ENCODE measurements around the gene FIBP. TPM values are rescaled to one million over a fixed set of nuclear protein-coding genes. Genes with fewer than 3 reads are reported as not detected.

Gene FIBP
- total and polyA plus RNA-seq, 5 donors from 2014 or later: 29.8 to 81.7 (median 72.1) TPM

DNA sequence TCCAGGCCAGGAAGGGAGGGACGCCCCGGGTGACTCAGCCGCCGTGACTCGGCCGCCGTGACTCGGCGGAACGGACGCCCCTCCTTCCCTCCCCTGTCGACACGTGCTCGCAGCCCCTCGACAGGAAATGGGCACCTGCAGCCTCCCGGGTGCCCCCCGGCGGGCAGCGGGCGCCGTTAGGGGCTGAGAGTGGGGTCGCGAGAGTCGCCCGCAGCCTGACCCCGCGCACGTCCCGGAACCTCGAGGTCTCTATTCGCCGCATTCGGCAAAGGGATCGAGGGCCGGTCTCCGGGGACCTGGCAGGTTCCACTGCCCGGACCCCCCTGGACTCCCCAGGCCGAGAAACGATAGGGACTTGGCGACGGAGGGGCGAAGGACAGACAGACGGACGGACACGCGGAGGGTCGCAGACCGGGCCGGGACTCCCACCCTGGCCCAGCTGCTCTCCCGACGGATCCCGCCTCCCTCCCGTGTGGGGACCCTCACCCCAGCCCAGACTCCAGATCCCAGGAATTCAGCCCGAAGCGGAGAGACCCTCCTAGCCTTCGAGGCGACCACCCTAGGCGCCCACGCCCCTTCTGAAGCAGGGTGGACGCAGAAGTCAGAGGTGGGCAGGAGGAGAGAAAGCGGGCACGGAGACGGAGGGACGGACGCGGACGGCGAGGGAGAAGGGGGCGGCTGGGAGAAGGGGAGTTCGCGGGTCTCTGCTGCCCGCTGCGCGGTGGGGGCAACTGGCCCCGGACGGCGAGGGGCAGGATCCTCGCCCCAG lies 11.3 kb upstream of the FIBP start:
- peaks cover 3% of the 10 kb centered on the region for H3K27me3 ChIP-seq (ENCODE audit: control insufficient read depth, insufficient read depth, low read length)
- H3K4me3 ChIP-seq (ENCODE audit: low read depth, low read length): no peak overlapping the region
- no peak overlapping the region for H3K27ac Mint-ChIP-seq
- H3K36me3 Mint-ChIP-seq: no peaks in the 10 kb centered on the region
- H3K9me3 Mint-ChIP-seq: peaks cover 0 to 2% (median 0%) of the 10 kb centered on the region in 7 donors
- peaks cover 22% of the 10 kb centered on the region for H3K4me1 ChIP-seq (ENCODE audit: control insufficient read depth, insufficient read depth, low read length, poor library complexity, severe bottlenecking)
- H3K36me3 ChIP-seq (ENCODE audit: control insufficient read depth, insufficient read depth, low read length): no peaks in the 10 kb centered on the region
- peaks cover 0 to 19% (median 5%) of the 10 kb centered on the region in 4 donors for H3K4me1 Mint-ChIP-seq
- no peaks in the 10 kb centered on the region for H3K9me3 ChIP-seq (ENCODE audit: control insufficient read depth in 2 of 2, low read length in 2 of 2)
- peak overlapping the region; percentile 33 for H3K27ac ChIP-seq (ENCODE audit: insufficient read depth, low read length, poor library complexity, severe bottlenecking)
- peaks cover 29% of the 10 kb centered on the region for H3K27me3 Mint-ChIP-seq
- H3K4me3 Mint-ChIP-seq: peak overlapping the region in 2 of 4 donors; percentile 32 to 71
- DNase-seq (peak in 2 of 3 donors; percentile 51 to 63), ATAC-seq (ENCODE audit: low read depth in 2 of 2) (no peak)

DNA sequence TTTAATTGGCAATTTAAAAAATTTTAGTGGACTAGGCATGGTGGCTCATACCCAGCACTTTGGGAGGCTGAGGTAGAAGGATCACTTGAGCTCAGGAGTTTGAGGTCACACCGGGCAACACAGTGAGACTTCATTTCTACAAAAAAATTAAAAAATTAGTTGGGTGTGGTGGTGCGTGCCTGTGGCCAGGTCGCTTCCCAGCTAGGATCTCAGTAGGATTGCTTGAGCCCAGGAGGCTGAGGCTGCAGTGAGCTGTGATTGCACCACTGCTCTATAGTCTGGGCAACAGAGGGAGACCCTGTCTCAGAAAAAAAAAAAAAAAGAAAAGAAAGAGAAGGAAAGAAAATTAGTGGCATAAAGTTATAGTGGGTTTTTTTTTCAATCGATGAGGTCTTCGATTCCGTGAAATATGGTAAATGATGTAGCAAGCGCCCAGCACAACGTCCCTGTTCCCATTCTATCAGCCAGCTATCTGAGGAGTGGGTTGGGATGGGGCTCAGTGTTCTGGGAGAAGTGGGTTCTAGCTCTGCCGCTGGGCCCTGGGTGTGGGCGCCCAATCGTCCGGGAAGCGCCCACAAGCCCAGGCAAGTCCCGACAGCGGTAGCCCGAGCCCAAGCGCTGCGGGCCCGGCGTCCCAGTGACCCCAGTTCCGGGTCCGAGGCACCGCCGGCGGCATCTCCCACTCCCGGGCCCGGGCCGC lies 10.5 kb upstream of the FIBP start:
- Histone ChIP-seq H3K36me3 (ENCODE audit: control insufficient read depth, insufficient read depth, low read length) (no peaks in the 10 kb centered on the region), H3K9me3 (ENCODE audit: control insufficient read depth in 2 of 2, low read length in 2 of 2) (no peaks in the 10 kb centered on the region), H3K4me1 (ENCODE audit: control insufficient read depth, insufficient read depth, low read length, poor library complexity, severe bottlenecking) (peaks cover 29% of the 10 kb centered on the region), H3K27ac (ENCODE audit: insufficient read depth, low read length, poor library complexity, severe bottlenecking) (no peak overlapping the region), H3K4me3 (ENCODE audit: low read depth, low read length) (no peak overlapping the region), H3K27me3 (ENCODE audit: control insufficient read depth, insufficient read depth, low read length) (peaks cover 3% of the 10 kb centered on the region)
- Mint-ChIP-seq H3K36me3 (no peaks in the 10 kb centered on the region), H3K4me1 (peaks cover 0 to 26% (median 10%) of the 10 kb centered on the region in 4 donors), H3K4me3 (peak overlapping the region; percentile 67 to 93 (median 73)), H3K27me3 (peaks cover 26% of the 10 kb centered on the region), H3K9me3 (peaks cover 0 to 2% (median 0%) of the 10 kb centered on the region in 7 donors), H3K27ac (no peak overlapping the region)
- ATAC-seq (ENCODE audit: low read depth in 2 of 2) (no peak), DNase-seq (no peak)

- ATAC-seq (ENCODE audit: low read depth in 2 of 2): no peak
- no peak for DNase-seq
- Mint-ChIP-seq H3K4me3 (peak overlapping the region in 1 of 4 donors; percentile 73), H3K9me3 (peaks cover 0 to 2% (median 0%) of the 10 kb centered on the region in 7 donors), H3K27ac (peak overlapping the region in 1 of 3 donors; percentile 48), H3K36me3 (no peaks in the 10 kb centered on the region), H3K27me3 (peaks cover 14% of the 10 kb centered on the region), H3K4me1 (peaks cover 0 to 42% (median 22%) of the 10 kb centered on the region in 4 donors)
- no peaks in the 10 kb centered on the region for H3K27me3 ChIP-seq (ENCODE audit: control insufficient read depth, insufficient read depth, low read length)
- H3K4me3 ChIP-seq (ENCODE audit: low read depth, low read length): no peak overlapping the region
- peaks cover 46% of the 10 kb centered on the region for H3K4me1 ChIP-seq (ENCODE audit: control insufficient read depth, insufficient read depth, low read length, poor library complexity, severe bottlenecking)
- H3K36me3 ChIP-seq (ENCODE audit: control insufficient read depth, insufficient read depth, low read length): no peaks in the 10 kb centered on the region
- no peaks in the 10 kb centered on the region for H3K9me3 ChIP-seq (ENCODE audit: control insufficient read depth in 2 of 2, low read length in 2 of 2)
- H3K27ac ChIP-seq (ENCODE audit: insufficient read depth, low read length, poor library complexity, severe bottlenecking): no peak overlapping the region
These were observed 8.8 kb upstream of the FIBP start for GRCh38 chr11:65897020-65897471.

DNA sequence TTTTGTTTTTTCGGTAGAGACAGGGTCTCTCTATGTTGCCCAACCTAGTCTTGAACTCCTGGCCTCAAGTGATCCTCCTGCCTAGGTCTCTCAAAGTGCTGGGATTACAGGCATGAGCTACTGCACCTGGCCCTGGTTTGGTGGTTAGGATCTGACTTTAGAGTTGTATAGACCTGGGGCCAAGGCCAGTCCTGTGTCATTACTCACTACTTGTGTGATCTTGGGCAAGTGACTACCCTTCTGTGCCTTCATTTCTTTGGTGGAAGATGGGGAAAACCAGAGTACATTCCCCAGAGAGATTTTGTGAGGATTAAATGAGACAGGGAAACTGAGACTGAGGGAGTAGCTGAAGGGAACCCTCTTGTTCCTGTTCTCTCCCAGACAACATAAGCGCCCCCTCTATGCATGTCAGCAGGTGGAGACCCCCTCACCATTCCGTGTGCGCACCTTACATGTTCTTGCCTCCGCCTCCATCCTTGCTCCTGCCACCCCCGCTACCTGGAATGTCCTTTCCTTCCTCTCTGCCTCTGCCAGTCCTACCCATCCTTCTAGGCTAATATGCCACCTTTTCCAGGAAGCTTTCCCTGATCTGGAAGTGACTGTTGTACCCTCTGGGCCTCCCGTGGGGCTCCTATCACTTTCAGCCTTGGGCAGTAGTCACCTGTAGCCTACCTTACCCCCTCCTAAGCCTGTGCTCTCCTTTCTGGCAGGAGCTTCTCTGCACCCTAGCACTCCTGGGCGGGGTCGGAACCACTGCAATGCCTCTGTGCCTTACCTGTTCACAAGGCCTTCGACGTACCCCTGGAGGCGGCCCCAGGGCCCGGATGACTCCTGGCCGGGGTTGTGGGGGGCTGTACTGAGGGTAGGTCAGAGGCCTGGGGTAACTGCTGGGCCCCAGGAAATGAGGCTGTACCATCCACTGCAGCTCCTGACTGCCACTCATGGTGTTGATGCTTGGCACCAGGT lies 8.0 kb upstream of the FIBP start:
- Mint-ChIP-seq H3K36me3 (no peaks in the 10 kb centered on the region), H3K9me3 (peaks cover 0 to 2% (median 0%) of the 10 kb centered on the region in 7 donors), H3K27ac (peak overlapping the region in 1 of 3 donors; percentile 9), H3K4me1 (peaks cover 0 to 46% (median 24%) of the 10 kb centered on the region in 4 donors), H3K27me3 (peaks cover 11% of the 10 kb centered on the region), H3K4me3 (peak overlapping the region in 3 of 4 donors; percentile 22 to 76 (median 73))
- DNase-seq (no peak), ATAC-seq (ENCODE audit: low read depth in 2 of 2) (no peak)
- Histone ChIP-seq H3K27me3 (ENCODE audit: control insufficient read depth, insufficient read depth, low read length) (no peaks in the 10 kb centered on the region), H3K4me1 (ENCODE audit: control insufficient read depth, insufficient read depth, low read length, poor library complexity, severe bottlenecking) (peaks cover 54% of the 10 kb centered on the region), H3K9me3 (ENCODE audit: control insufficient read depth in 2 of 2, low read length in 2 of 2) (no peaks in the 10 kb centered on the region), H3K4me3 (ENCODE audit: low read depth, low read length) (no peak overlapping the region), H3K27ac (ENCODE audit: insufficient read depth, low read length, poor library complexity, severe bottlenecking) (no peak overlapping the region), H3K36me3 (ENCODE audit: control insufficient read depth, insufficient read depth, low read length) (no peaks in the 10 kb centered on the region)

DNA sequence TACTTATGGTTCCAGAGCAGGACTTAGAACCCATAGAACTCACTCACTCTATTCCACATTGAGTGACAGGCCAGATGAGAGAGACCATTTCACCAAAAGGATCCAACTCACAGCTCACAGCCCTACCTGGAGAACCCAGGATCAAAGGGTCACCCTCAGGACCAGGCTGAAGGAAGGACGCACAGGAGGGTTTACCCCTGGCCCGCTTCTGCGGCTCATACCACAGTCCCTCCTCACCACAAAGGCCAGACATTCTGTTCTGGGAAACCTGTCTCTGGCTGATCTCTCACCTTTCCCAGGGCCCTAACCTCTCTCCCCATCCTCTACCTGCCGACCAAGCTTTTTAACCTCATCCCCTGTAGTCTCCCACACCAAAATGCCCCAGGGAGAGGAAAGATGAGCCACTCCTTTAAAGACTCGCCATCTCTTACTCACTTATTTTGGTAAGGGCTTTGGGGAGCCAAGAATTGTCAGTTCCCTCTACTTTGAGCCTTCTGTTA lies 7.3 kb upstream of the FIBP start:
- Mint-ChIP-seq H3K9me3 (peaks cover 0 to 2% (median 0%) of the 10 kb centered on the region in 7 donors), H3K36me3 (no peaks in the 10 kb centered on the region), H3K4me1 (peaks cover 0 to 41% (median 21%) of the 10 kb centered on the region in 4 donors), H3K27ac (peak overlapping the region in 1 of 3 donors; percentile 9), H3K4me3 (peak overlapping the region in 3 of 4 donors; percentile 24 to 62 (median 58)), H3K27me3 (peaks cover 8% of the 10 kb centered on the region)
- Histone ChIP-seq H3K4me1 (ENCODE audit: control insufficient read depth, insufficient read depth, low read length, poor library complexity, severe bottlenecking) (peaks cover 57% of the 10 kb centered on the region), H3K9me3 (ENCODE audit: control insufficient read depth in 2 of 2, low read length in 2 of 2) (no peaks in the 10 kb centered on the region), H3K27me3 (ENCODE audit: control insufficient read depth, insufficient read depth, low read length) (no peaks in the 10 kb centered on the region), H3K27ac (ENCODE audit: insufficient read depth, low read length, poor library complexity, severe bottlenecking) (no peak overlapping the region), H3K4me3 (ENCODE audit: low read depth, low read length) (no peak overlapping the region), H3K36me3 (ENCODE audit: control insufficient read depth, insufficient read depth, low read length) (no peaks in the 10 kb centered on the region)
- DNase-seq (no peak), ATAC-seq (ENCODE audit: low read depth in 2 of 2) (no peak)

DNA sequence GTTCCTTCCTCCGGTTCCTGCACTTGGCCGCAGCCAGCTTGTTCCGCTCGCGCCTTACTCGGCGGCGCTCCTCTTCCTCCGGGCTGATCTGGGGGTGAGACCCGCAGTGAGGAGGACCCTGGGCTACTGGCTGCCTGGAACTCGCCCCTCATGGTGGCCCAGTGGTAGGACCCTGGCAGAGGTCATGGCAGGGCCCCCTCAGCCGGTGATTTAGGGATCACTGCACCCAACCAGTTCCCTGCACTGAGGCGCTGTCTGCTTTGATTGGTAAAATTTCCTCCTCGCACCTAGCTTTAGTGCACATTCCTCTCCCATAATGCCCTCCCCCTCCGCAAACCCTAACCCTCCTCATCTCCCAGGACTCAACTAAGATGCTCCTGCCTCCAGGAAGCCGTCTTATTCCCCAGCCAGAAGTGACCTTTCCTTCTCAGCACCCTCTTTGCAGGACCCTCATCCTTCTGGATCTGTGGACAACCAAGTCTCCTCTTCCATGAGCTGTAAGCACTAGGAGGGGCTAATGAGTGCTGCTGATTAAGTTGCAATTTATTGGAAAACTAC lies 5.8 kb upstream of the FIBP start:
- no peaks in the 10 kb centered on the region for H3K36me3 Mint-ChIP-seq
- peak overlapping the region; percentile 97 for H3K27ac ChIP-seq (ENCODE audit: insufficient read depth, low read length, poor library complexity, severe bottlenecking)
- H3K27me3 ChIP-seq (ENCODE audit: control insufficient read depth, insufficient read depth, low read length): no peaks in the 10 kb centered on the region
- H3K27ac Mint-ChIP-seq: peak overlapping the region; percentile 74 to 92 (median 90)
- peak overlapping the region; percentile 57 for H3K4me3 ChIP-seq (ENCODE audit: low read depth, low read length)
- H3K9me3 Mint-ChIP-seq: peaks cover 0 to 2% (median 0%) of the 10 kb centered on the region in 7 donors
- peaks cover 56% of the 10 kb centered on the region for H3K4me1 ChIP-seq (ENCODE audit: control insufficient read depth, insufficient read depth, low read length, poor library complexity, severe bottlenecking)
- H3K9me3 ChIP-seq (ENCODE audit: control insufficient read depth in 2 of 2, low read length in 2 of 2): no peaks in the 10 kb centered on the region
- peak in 1 of 3 donors; percentile 66 for DNase-seq
- peaks cover 13 to 51% (median 31%) of the 10 kb centered on the region in 4 donors for H3K4me1 Mint-ChIP-seq
- H3K27me3 Mint-ChIP-seq: peaks cover 11% of the 10 kb centered on the region
- H3K4me3 Mint-ChIP-seq: peak overlapping the region; percentile 82 to 96 (median 90)
- H3K36me3 ChIP-seq (ENCODE audit: control insufficient read depth, insufficient read depth, low read length): no peaks in the 10 kb centered on the region
- ATAC-seq (ENCODE audit: low read depth in 2 of 2): no peak

Measured in CD4-positive, CD25-positive, alpha-beta regulatory T cell (primary cell).